CD14-positive monocyte (primary cell): ENCODE data around the gene SUSD4. TPM values are rescaled to one million over a fixed set of nuclear protein-coding genes. Genes with fewer than 3 reads are reported as not detected.

Experiments used
- DNase-seq, 3 donors: peaks; one replicate each; pipeline ENCODE4 v3.0.0-alpha.2; 2011 to 2022
- H2AFZ ChIP-seq: 2 replicates; pipeline ENCODE4 v1.6.0; 2012; ENCODE audit warnings: mild to moderate bottlenecking, low read depth, low read length, inconsistent platforms; ENCODE audit not compliant: insufficient read depth, poor library complexity, severe bottlenecking
- H3K27ac ChIP-seq, 2 donors: 1 replicate in 1 of 2; 2 replicates in 1 of 2; pipeline ENCODE4 v1.5.1; 2012 to 2013; ENCODE audit warnings: low read length in 2 of 2, control low read depth in 1 of 2, inconsistent platforms in 1 of 2, low read depth in 1 of 2, mild to moderate bottlenecking in 1 of 2
- H3K27me3 ChIP-seq, 2 donors: one replicate each; pipeline versions ENCODE4 v1.6.0 to v1.6.1; 2011 to 2013; ENCODE audit warnings: low read length in 2 of 2; ENCODE audit not compliant: control insufficient read depth in 2 of 2, insufficient read depth in 2 of 2
- H3K36me3 ChIP-seq, 2 donors: replicated peaks in 1 of 2; 1 replicate in 1 of 2; 2 replicates in 1 of 2; pipeline versions ENCODE4 v1.5.1 to v1.6.1; 2012 to 2013; ENCODE audit warnings: low read length in 2 of 2, control low read depth in 1 of 2, inconsistent platforms in 1 of 2, mild to moderate bottlenecking in 1 of 2; ENCODE audit not compliant: insufficient read depth in 2 of 2, control insufficient read depth in 1 of 2
- H3K4me1 ChIP-seq, 2 donors: 1 replicate in 1 of 2; 2 replicates in 1 of 2; pipeline versions ENCODE4 v1.5.1 to v1.6.1; 2012 to 2013; ENCODE audit warnings: low read length in 2 of 2, control low read depth in 1 of 2, inconsistent platforms in 1 of 2, mild to moderate bottlenecking in 1 of 2, moderate library complexity in 1 of 2; ENCODE audit not compliant: insufficient read depth in 2 of 2, control insufficient read depth in 1 of 2
- H3K4me2 ChIP-seq: replicated peaks from 2 replicates; pipeline ENCODE3; 2012; ENCODE audit warnings: low read length, moderate library complexity, mild to moderate bottlenecking; ENCODE audit not compliant: poor library complexity, severe bottlenecking; ENCODE audit errors: extremely low read depth
- H3K4me3 ChIP-seq, 3 experiments: fragments of 200-600 bp in 1 of 3; sonication (generic) in 1 of 3; replicated peaks in 1 of 3; 1 replicate in 2 of 3; 2 replicates in 1 of 3; pipeline ENCODE4 v1.5.1; 2011 to 2013; ENCODE audit warnings: low read length in 3 of 3, mild to moderate bottlenecking in 3 of 3, control low read depth in 2 of 3, low read depth in 2 of 3, inconsistent platforms in 1 of 3, moderate library complexity in 1 of 3
- H3K79me2 ChIP-seq: 2 replicates; pipeline ENCODE4 v1.6.0; 2012; ENCODE audit warnings: mild to moderate bottlenecking, control low read depth, inconsistent platforms, low read length, moderate library complexity; ENCODE audit not compliant: insufficient read depth
- H3K9ac ChIP-seq: 2 replicates; pipeline ENCODE4 v1.6.0; 2017; ENCODE audit warnings: low read length, mild to moderate bottlenecking; ENCODE audit not compliant: insufficient read depth, poor library complexity, severe bottlenecking
- H3K9me3 ChIP-seq, 2 donors: replicated peaks in 1 of 2; 1 replicate in 1 of 2; 2 replicates in 1 of 2; pipeline versions ENCODE4 v1.5.1 to v1.6.1; 2012 to 2013; ENCODE audit warnings: low read length in 2 of 2, control low read depth in 1 of 2; ENCODE audit not compliant: control insufficient read depth in 1 of 2, insufficient read depth in 1 of 2
- H4K20me1 ChIP-seq: 2 replicates; pipeline ENCODE4 v1.6.0; 2012; ENCODE audit warnings: mild to moderate bottlenecking, low read length, control low read depth, moderate library complexity; ENCODE audit not compliant: insufficient read depth
- H3K27ac Mint-ChIP-seq, 7 donors: one replicate each; pipeline ENCODE4 v1.8.0; 2020; ENCODE audit warnings: mild to moderate bottlenecking in 7 of 7, mixed read lengths in 7 of 7, moderate library complexity in 6 of 7, inconsistent platforms in 2 of 7
- H3K27me3 Mint-ChIP-seq, 3 donors: one replicate each; pipeline ENCODE4 v1.8.0; 2021 to 2022; ENCODE audit warnings: low read depth in 3 of 3, mild to moderate bottlenecking in 3 of 3, mixed read lengths in 3 of 3, moderate library complexity in 3 of 3, inconsistent platforms in 1 of 3
- H3K36me3 Mint-ChIP-seq, 2 donors: one replicate each; pipeline ENCODE4 v1.8.0; 2020; ENCODE audit warnings: mixed read lengths in 2 of 2, inconsistent platforms in 1 of 2, mild to moderate bottlenecking in 1 of 2
- H3K4me1 Mint-ChIP-seq: one replicate; pipeline ENCODE4 v1.8.0; 2020; ENCODE audit warnings: mild to moderate bottlenecking, mixed read lengths
- H3K4me3 Mint-ChIP-seq, 2 donors: one replicate each; pipeline ENCODE4 v1.8.0; 2020; ENCODE audit warnings: mild to moderate bottlenecking in 2 of 2, mixed read lengths in 2 of 2, moderate library complexity in 1 of 2
- H3K9me3 Mint-ChIP-seq, 7 donors: one replicate each; pipeline ENCODE4 v1.8.0; 2020 to 2022; ENCODE audit warnings: mixed read lengths in 7 of 7, mild to moderate bottlenecking in 6 of 7, moderate library complexity in 6 of 7, inconsistent platforms in 2 of 7
- CTCF ChIP-seq: fragments of 200-600 bp; IDR thresholded peaks from one replicate; pipeline ENCODE4 v1.8.0; 2022; ENCODE audit warnings: antibody characterized with exemption, mild to moderate bottlenecking
- WGBS: methylation state at CpG from one replicate; pipeline ENCODE4 v1.1.5; 2013; ENCODE audit warnings: missing lambda C conversion rate; ENCODE audit not compliant: insufficient coverage; 5-methylcytosine and 5-hydroxymethylcytosine counted together
- intact Hi-C, 2 donors: fragments of 100-400 bp; cut with micrococcal nuclease; formaldehyde crosslinking; loops; one replicate each; pipeline versions ENCODE4 v1.15.0 to v1.15.1; 2023
- polyA plus RNA-seq, 3 donors: library from polyadenylated mRNA; depleted of rRNA in 1 of 3; unstranded in 2 of 3; stranded (reverse) in 1 of 3; fragments of 300-500 nt in 2 of 3; fragments of >200 nt in 1 of 3; fragmentation: Illumina TruSeq in 2 of 3; gene quantifications; 1 replicate in 2 of 3; 2 replicates in 1 of 3; pipeline ENCODE4 v1.2.3, GENCODE V29; 2012 to 2021

The SUSD4 gene
- polyA plus RNA-seq, 3 donors = 0.34 to 0.92 (median 0.50) TPM

GRCh38 chr1:223179786-223180185 lies 184.2 kb downstream of the SUSD4 start:
- Mint-ChIP-seq H3K9me3 (peaks cover 0 to 5% (median 0%) of the 10 kb centered on the region in 7 donors), H3K27me3 (peaks cover 0 to 1% (median 0%) of the 10 kb centered on the region in 3 donors), H3K4me1 (peaks cover 90% of the 10 kb centered on the region), H3K36me3 (peaks cover 0 to 8% of the 10 kb centered on the region in 2 donors), H3K27ac (peak overlapping the region; percentile 94 to 99 (median 98)), H3K4me3 (no peak overlapping the region)
- no peaks in the 10 kb centered on the region for H3K9me3 ChIP-seq
- no peak overlapping the region for H3K9ac ChIP-seq
- no peaks in the 10 kb centered on the region for H3K27me3 ChIP-seq
- no peaks in the 10 kb centered on the region for H4K20me1 ChIP-seq
- H3K36me3 ChIP-seq = no peaks in the 10 kb centered on the region
- intact Hi-C loops = loop anchor here in 1 of 2 donors (5.0 kb wide), 1 partner anchor 37 kb away; the partner anchor contains the start of gene TLR5
- H3K4me3 ChIP-seq = peak overlapping the region in 1 of 3 experiments; percentile 60
- TF ChIP-seq CTCF = no peak
- WGBS = no CpG with 5 or more reads among the region's 1 CpG
- peak overlapping the region; percentile 96 to 97 for H3K27ac ChIP-seq
- peaks cover 82 to 94% of the 10 kb centered on the region in 2 donors for H3K4me1 ChIP-seq
- peak overlapping the region; percentile 62 for H3K4me2 ChIP-seq
- H2AFZ ChIP-seq = no peak overlapping the region
- DNase-seq = peak in 1 of 3 donors; percentile 67
- H3K79me2 ChIP-seq = no peaks in the 10 kb centered on the region

GRCh38 chr1:223179280-223179679 lies 184.7 kb downstream of the SUSD4 start:
- Histone ChIP-seq H3K9me3 (no peaks in the 10 kb centered on the region), H3K4me1 (peaks cover 85 to 98% of the 10 kb centered on the region in 2 donors), H3K36me3 (no peaks in the 10 kb centered on the region), H3K27ac (peak overlapping the region; percentile 96 to 97), H3K4me2 (no peak overlapping the region), H2AFZ (no peak overlapping the region), H3K27me3 (no peaks in the 10 kb centered on the region), H3K4me3 (peak overlapping the region in 1 of 3 experiments; percentile 60), H3K9ac (no peak overlapping the region), H4K20me1 (no peaks in the 10 kb centered on the region), H3K79me2 (no peaks in the 10 kb centered on the region)
- H3K27ac Mint-ChIP-seq = peak overlapping the region; percentile 94 to 99 (median 98)
- WGBS = 86% methylated on average over 1 of the region's 3 CpGs
- no peak for DNase-seq
- H3K4me3 Mint-ChIP-seq = no peak overlapping the region
- peaks cover 0 to 1% (median 0%) of the 10 kb centered on the region in 3 donors for H3K27me3 Mint-ChIP-seq
- TF ChIP-seq CTCF = no peak
- H3K36me3 Mint-ChIP-seq = peaks cover 0 to 8% of the 10 kb centered on the region in 2 donors
- intact Hi-C loops = loop anchor here in 1 of 2 donors (5.0 kb wide), 1 partner anchor 37 kb away; the partner anchor contains the start of gene TLR5
- H3K4me1 Mint-ChIP-seq = peaks cover 92% of the 10 kb centered on the region
- peaks cover 0 to 5% (median 0%) of the 10 kb centered on the region in 7 donors for H3K9me3 Mint-ChIP-seq
